HEK293T (cell line): ENCODE measurements around the gene STXBP4.

Experiments
- CTCF ChIA-PET: fragments of 350-600 bp; formaldehyde crosslinking; extraction: SDS; loops from one replicate; lab custom pipeline; 2021; ENCODE audit warnings: antibody characterized with exemption, inconsistent platforms; lab: Yijun Ruan, JAX
- POLR2A ChIA-PET: fragments of 350-600 bp; formaldehyde crosslinking; extraction: SDS; loops from one replicate; lab custom pipeline; 2020; ENCODE audit warnings: antibody characterized with exemption, inconsistent platforms; lab: Yijun Ruan, JAX
- DNase-seq: peaks from one replicate; pipeline ENCODE4 v3.0.0; 2012; ENCODE audit warnings: mixed read lengths; ENCODE audit errors: extremely low spot score
- ARNT ChIP-seq: fragments of 450-650 bp; IDR thresholded peaks from 2 replicates; pipeline ENCODE4 v1.6.1; 2017; ENCODE audit warnings: mild to moderate bottlenecking
- BHLHE40 ChIP-seq: fragments of 450-650 bp; IDR thresholded peaks from 2 replicates; pipeline ENCODE4 v1.6.1; 2016; ENCODE audit warnings: mild to moderate bottlenecking, moderate library complexity, borderline replicate concordance
- CTBP1 ChIP-seq: fragments of 450-650 bp; IDR thresholded peaks from 2 replicates; pipeline ENCODE4 v1.6.1; 2016; ENCODE audit warnings: borderline replicate concordance
- ELF4 ChIP-seq: fragments of 450-650 bp; IDR thresholded peaks from 2 replicates; pipeline ENCODE4 v1.6.1; 2017; ENCODE audit warnings: antibody characterized with exemption
- FOXA1 ChIP-seq: fragments of 450-650 bp; IDR thresholded peaks from 2 replicates; pipeline ENCODE4 v1.6.1; 2016; ENCODE audit warnings: mild to moderate bottlenecking
- FOXK2 ChIP-seq: fragments of 450-650 bp; IDR thresholded peaks from 2 replicates; pipeline ENCODE4 v1.6.1; 2016; ENCODE audit warnings: mild to moderate bottlenecking
- FOXM1 ChIP-seq: fragments of 450-650 bp; IDR thresholded peaks from 2 replicates; pipeline ENCODE4 v1.6.1; 2017; ENCODE audit warnings: mild to moderate bottlenecking, borderline replicate concordance
- HDGF ChIP-seq: fragments of 450-650 bp; IDR thresholded peaks from 2 replicates; pipeline ENCODE4 v1.6.1; 2017; ENCODE audit warnings: antibody characterized with exemption, borderline replicate concordance
- L3MBTL2 ChIP-seq: fragments of 450-650 bp; conservative IDR thresholded peaks from 2 replicates; pipeline ENCODE4 v1.6.1; 2016; ENCODE audit warnings: mild to moderate bottlenecking
- LEF1 ChIP-seq: fragments of 450-650 bp; IDR thresholded peaks from 2 replicates; pipeline ENCODE4 v1.6.1; 2017; ENCODE audit warnings: mild to moderate bottlenecking, borderline replicate concordance
- NFRKB ChIP-seq: fragments of 450-650 bp; IDR thresholded peaks from 2 replicates; pipeline ENCODE4 v1.6.1; 2016; ENCODE audit warnings: mild to moderate bottlenecking, moderate library complexity
- PKNOX1 ChIP-seq: fragments of 450-650 bp; IDR thresholded peaks from 2 replicates; pipeline ENCODE4 v1.6.1; 2016
- SP1 ChIP-seq: fragments of 450-650 bp; IDR thresholded peaks from 2 replicates; pipeline ENCODE4 v1.6.1; 2017
- SUZ12 ChIP-seq: fragments of 450-650 bp; IDR thresholded peaks from 2 replicates; pipeline ENCODE4 v1.6.1; 2016; ENCODE audit warnings: mild to moderate bottlenecking
- TARDBP ChIP-seq: fragments of 450-650 bp; IDR thresholded peaks from 2 replicates; pipeline ENCODE4 v1.6.1; 2016
- ZNF384 ChIP-seq: fragments of 450-650 bp; IDR thresholded peaks from 2 replicates; pipeline ENCODE4 v1.6.1; 2016

The STXBP4 gene

GRCh38 chr17:55086635-55087058, 118.1 kb downstream of the STXBP4 start:
- no peak for DNase-seq
- TF ChIP-seq ELF4 (no peak), FOXK2 (no peak), NFRKB (no peak), LEF1 (no peak), ZNF384 (no peak), TARDBP (no peak), SUZ12 (no peak), HDGF (no peak), BHLHE40 (no peak), ARNT (no peak), L3MBTL2 (no peak), CTBP1 (no peak), PKNOX1 (no peak)
- ChIA-PET CTCF (no interaction called here), POLR2A (no interaction called here)

GRCh38 chr17:55089256-55089655, 120.7 kb downstream of the STXBP4 start:
- ChIA-PET POLR2A (no interaction called here), CTCF (no interaction called here)
- TF ChIP-seq FOXA1 (no peak), PKNOX1 (no peak), HDGF (no peak), ELF4 (no peak)
- no peak for DNase-seq

GRCh38 chr17:55090079-55090492, 121.5 kb downstream of the STXBP4 start:
- ChIA-PET POLR2A (no interaction called here), CTCF (interaction anchor here (0.6 kb wide), 1 partner anchor 16 kb away, joined by 3 read pairs; no protein-coding TSS in a partner anchor)
- no peak for DNase-seq
- no peak for TF ChIP-seq ARNT
- no peak for TF ChIP-seq HDGF
- TF ChIP-seq TARDBP, result no peak
- no peak for TF ChIP-seq FOXM1
- no peak for TF ChIP-seq FOXK2
- TF ChIP-seq L3MBTL2, result no peak
- TF ChIP-seq NFRKB, result no peak
- TF ChIP-seq PKNOX1, result no peak
- no peak for TF ChIP-seq SP1
- no peak for TF ChIP-seq FOXA1
- TF ChIP-seq SUZ12, result no peak
- no peak for TF ChIP-seq BHLHE40
- TF ChIP-seq LEF1, result no peak
- TF ChIP-seq ELF4, result no peak
- TF ChIP-seq ZNF384, result no peak
- no peak for TF ChIP-seq CTBP1

- TF ChIP-seq SP1 (no peak), FOXA1 (no peak), ARNT (no peak), PKNOX1 (no peak), ZNF384 (no peak), CTBP1 (no peak), SUZ12 (no peak), TARDBP (no peak), L3MBTL2 (no peak), BHLHE40 (no peak), FOXK2 (no peak), HDGF (no peak), LEF1 (no peak), NFRKB (no peak), ELF4 (no peak), FOXM1 (no peak)
- DNase-seq, result no peak
- ChIA-PET POLR2A (no interaction called here), CTCF (no interaction called here)
Measured at GRCh38 chr17:55093353-55093752, 124.8 kb downstream of the STXBP4 start.

- ChIA-PET POLR2A (no interaction called here), CTCF (no interaction called here)
- TF ChIP-seq BHLHE40 (no peak), FOXA1 (no peak), ARNT (no peak), ZNF384 (no peak), FOXM1 (no peak), HDGF (no peak), NFRKB (no peak)
- no peak for DNase-seq
Measured at GRCh38 chr17:55098765-55099164, 130.2 kb downstream of the STXBP4 start.

GRCh38 chr17:55110521-55110920, 142.0 kb downstream of the STXBP4 start:
- no peak for TF ChIP-seq LEF1
- TF ChIP-seq FOXM1, result no peak
- no peak for TF ChIP-seq ELF4
- no peak for TF ChIP-seq BHLHE40
- TF ChIP-seq FOXA1, result no peak
- no peak for TF ChIP-seq CTBP1
- TF ChIP-seq HDGF, result no peak
- TF ChIP-seq NFRKB, result no peak
- no peak for TF ChIP-seq PKNOX1
- no peak for TF ChIP-seq SP1
- no peak for TF ChIP-seq FOXK2
- TF ChIP-seq TARDBP, result no peak
- no peak for TF ChIP-seq ZNF384
- TF ChIP-seq SUZ12, result no peak
- ChIA-PET POLR2A (interaction anchor here (0.8 kb wide), 1 partner anchor 37 kb away, joined by 3 read pairs; no protein-coding TSS in a partner anchor), CTCF (no interaction called here)
- DNase-seq, result no peak
